HepG2 (cell line): ENCODE data around the gene TAC1. TPM values are rescaled to one million over a fixed set of nuclear protein-coding genes. Genes with fewer than 3 reads are reported as not detected.
"Not testable (repeated sequence)": the region's sequence is repeated elsewhere in the genome, so short reads cannot be mapped to it uniquely, and the experiment has no call there.

Source experiments
- ATAC-seq: fragments of 200-7000 bp; cut with Tn5 transposase; 3 replicates; pipeline ENCODE4 v1.9.1; 2020; ENCODE audit warnings: mild to moderate bottlenecking, moderate library complexity
- BruUV-seq: library from RNA; stranded (reverse); fragments of 400-500 nt; replicated peaks from 2 replicates; lab custom pipeline; 2021; lab: Mats Ljungman, UMichigan
- CTCF ChIA-PET: fragments of 300-600 bp; formaldehyde crosslinking; extraction: SDS; loops from one replicate; lab custom pipeline; 2021; ENCODE audit warnings: low total read pairs, inconsistent platforms, low intra/inter-chr PET ratio; lab: Yijun Ruan, JAX
- POLR2A ChIA-PET: fragments of 350-600 bp; sonication (Branson Sonifier 250); formaldehyde crosslinking; loops from one replicate; lab custom pipeline; 2020; ENCODE audit warnings: antibody characterized with exemption, inconsistent platforms; lab: Yijun Ruan, JAX
- DNase-seq: peaks from one replicate; pipeline ENCODE4 v3.0.0-alpha.2; 2015; ENCODE audit warnings: low spot score
- FAIRE-seq: peaks from 3 replicates; lab custom pipeline; 2011; peaks lifted over from hg19 to GRCh38; lab: Jason Lieb, UNC
- H2AFZ ChIP-seq: one replicate; pipeline ENCODE4 v1.6.1; 2011; ENCODE audit warnings: low read length, inconsistent platforms
- H3K27ac ChIP-seq: fragments of 300-600 bp; 3 replicates; pipeline ENCODE4 v1.8.0; 2011; ENCODE audit warnings: mixed run types, mild to moderate bottlenecking, mixed read lengths, low read length, inconsistent platforms; ENCODE audit not compliant: insufficient read depth; ENCODE audit errors: extremely low read length
- H3K27me3 ChIP-seq, 2 experiments: fragments of 200-600 bp in 1 of 2; 2 replicates in 1 of 2; 3 replicates in 1 of 2; pipeline versions ENCODE4 v1.6.0 to v1.8.0; 2011; ENCODE audit warnings: low read length in 2 of 2, mild to moderate bottlenecking in 2 of 2, moderate library complexity in 2 of 2, inconsistent platforms in 1 of 2; ENCODE audit not compliant: insufficient read depth in 2 of 2, control insufficient read depth in 1 of 2
- H3K36me3 ChIP-seq, 2 experiments: fragments of 200-600 bp in 1 of 2; replicated peaks in 1 of 2; 2 replicates in 1 of 2; 3 replicates in 1 of 2; pipeline versions ENCODE4 v1.5.1 to v1.8.0; 2011; ENCODE audit warnings: low read length in 2 of 2, inconsistent platforms in 1 of 2; ENCODE audit not compliant: insufficient read depth in 2 of 2, control insufficient read depth in 1 of 2
- H3K4me1 ChIP-seq: 2 replicates; pipeline ENCODE4 v1.5.1; 2012; ENCODE audit warnings: low read length, inconsistent platforms; ENCODE audit not compliant: insufficient read depth
- H3K4me2 ChIP-seq: 2 replicates; pipeline ENCODE4 v1.6.0; 2011; ENCODE audit warnings: low read depth, low read length, inconsistent platforms
- H3K4me3 ChIP-seq, 3 experiments: fragments of 200-600 bp in 1 of 3; sonication (generic), shearing (Covaris generic) in 1 of 3; replicated peaks in 1 of 3; 2 replicates each; pipeline ENCODE4 v1.5.1; 2011 to 2016; ENCODE audit warnings: low read length in 3 of 3, inconsistent platforms in 2 of 3, low read depth in 2 of 3, mild to moderate bottlenecking in 2 of 3, control low read depth in 1 of 3, mixed read lengths in 1 of 3; ENCODE audit not compliant: insufficient read depth in 1 of 3
- H3K79me2 ChIP-seq: one replicate; pipeline ENCODE4 v1.6.1; 2011; ENCODE audit warnings: low read length, inconsistent platforms; ENCODE audit not compliant: insufficient read depth
- H3K9ac ChIP-seq: 2 replicates; pipeline ENCODE4 v1.6.0; 2011; ENCODE audit warnings: mild to moderate bottlenecking, low read depth, low read length, inconsistent platforms; ENCODE audit not compliant: insufficient read depth
- H3K9me3 ChIP-seq: 2 replicates; pipeline ENCODE4 v1.5.1; 2012; ENCODE audit warnings: mild to moderate bottlenecking, low read length
- H4K20me1 ChIP-seq: 2 replicates; pipeline ENCODE4 v1.6.0; 2011; ENCODE audit warnings: inconsistent platforms, mild to moderate bottlenecking, low read length, moderate library complexity; ENCODE audit not compliant: insufficient read depth
- ATF7 ChIP-seq, 2 experiments: fragments of 450-650 bp in 1 of 2; sonication (generic) in 1 of 2; formaldehyde crosslinking in 1 of 2; IDR thresholded peaks; 2 replicates each; pipeline versions ENCODE4 v1.4.0 to v1.6.1; 2016 to 2020; ENCODE audit warnings: antibody characterized with exemption in 1 of 2, mild to moderate bottlenecking in 1 of 2, missing genetic modification reagents in 1 of 2
- CREB1 ChIP-seq, 2 experiments: fragments of 450-650 bp in 1 of 2; IDR thresholded peaks; 2 replicates each; pipeline ENCODE4 v1.6.1; 2016 to 2017; ENCODE audit warnings: control low read depth in 1 of 2, mild to moderate bottlenecking in 1 of 2, missing compliant biosample characterization in 1 of 2, missing genetic modification characterization in 1 of 2
- GABPB1 ChIP-seq: IDR thresholded peaks from 2 replicates; pipeline ENCODE4 v1.6.1; 2016; ENCODE audit warnings: mild to moderate bottlenecking, missing genetic modification reagents, moderate library complexity, missing compliant biosample characterization
- ZMYM3 ChIP-seq: sonication (generic); formaldehyde crosslinking; IDR thresholded peaks from 2 replicates; pipeline ENCODE4 v1.5.1; 2020; ENCODE audit warnings: mild to moderate bottlenecking, missing genetic modification reagents
- ZNF234 ChIP-seq: sonication (generic); formaldehyde crosslinking; conservative IDR thresholded peaks from 2 replicates; pipeline ENCODE4 v1.5.1; 2020; ENCODE audit warnings: mild to moderate bottlenecking, missing genetic modification reagents
- WGBS: methylation state at CpG from one replicate; pipeline ENCODE4 v1.1.6; 2017; ENCODE audit warnings: low lambda C conversion rate; 5-methylcytosine and 5-hydroxymethylcytosine counted together
- in situ Hi-C: cut with HindIII; loops from 2 replicates; pipeline ENCODE4 v1.10.0; 2017; ENCODE audit warnings: low pct_unique_long_range_greater_than_20kb; ENCODE audit not compliant: extremely low pct_ligation_motif_present
- intact Hi-C: fragments of 100-400 bp; cut with micrococcal nuclease; formaldehyde crosslinking; loops from one replicate; pipeline ENCODE4 v1.10.0; 2022; ENCODE audit not compliant: unreplicated experiment
- polyA plus RNA-seq, 8 experiments: library from polyadenylated mRNA; depleted of rRNA in 3 of 8; stranded (reverse) in 7 of 8; unstranded in 1 of 8; fragments of >200 nt; fragmentation: Illumina TruSeq in 4 of 8; extraction: Trizol in 4 of 8; gene quantifications; 2 replicates each; pipeline versions ENCODE4 v1.2.1 to v1.2.3, GENCODE V29; 2011 to 2016; ENCODE audit warnings: low read depth in 4 of 8, missing spikeins in 1 of 8, mixed read lengths in 1 of 8; ENCODE audit not compliant: insufficient read depth in 1 of 8
- total RNA-seq, 5 experiments: library from RNA; depleted of rRNA; stranded (reverse); fragments of >200 nt; fragmentation: Illumina TruSeq; extraction: Trizol; gene quantifications; 2 replicates each; pipeline ENCODE4 v1.2.3, GENCODE V29; 2016; ENCODE audit warnings: low read depth in 1 of 5

Gene TAC1
- total and polyA plus RNA-seq, 2 of the 13 experiments (the other 11 are each of a cell fraction or from before 2014, with no cell fraction given), result not detected

GRCh38 chr7:97771576-97771975 lies 39.7 kb downstream of the TAC1 start (continued):
- TF ChIP-seq ZMYM3 (CRISPR knock-in tag), result no peak
- TF ChIP-seq GABPB1 (CRISPR knock-in tag), result no peak

GRCh38 chr7:97772045-97772901 lies 40.4 kb downstream of the TAC1 start:
- TF ChIP-seq ZNF234 (CRISPR knock-in tag), result no peak
- Histone ChIP-seq H3K4me2 (no peak overlapping the region), H3K4me1 (no peaks in the 10 kb centered on the region), H3K36me3 (no peaks in the 10 kb centered on the region), H3K9ac (no peak overlapping the region), H4K20me1 (no peaks in the 10 kb centered on the region), H3K4me3 (no peak overlapping the region), H3K9me3 (no peaks in the 10 kb centered on the region), H2AFZ (no peak overlapping the region), H3K27ac (no peak overlapping the region), H3K27me3 (no peaks in the 10 kb centered on the region), H3K79me2 (no peaks in the 10 kb centered on the region)
- BruUV-seq, result no TSS peak
- intact Hi-C loops (no loop called here), in situ Hi-C loops (no loop called here)
- ATAC-seq (no peak), FAIRE-seq (no peak), DNase-seq (no peak)
- WGBS, result 35% methylated on average over 4 of the region's 4 CpGs
- ChIA-PET POLR2A (no interaction called here), CTCF (no interaction called here)

DNA sequence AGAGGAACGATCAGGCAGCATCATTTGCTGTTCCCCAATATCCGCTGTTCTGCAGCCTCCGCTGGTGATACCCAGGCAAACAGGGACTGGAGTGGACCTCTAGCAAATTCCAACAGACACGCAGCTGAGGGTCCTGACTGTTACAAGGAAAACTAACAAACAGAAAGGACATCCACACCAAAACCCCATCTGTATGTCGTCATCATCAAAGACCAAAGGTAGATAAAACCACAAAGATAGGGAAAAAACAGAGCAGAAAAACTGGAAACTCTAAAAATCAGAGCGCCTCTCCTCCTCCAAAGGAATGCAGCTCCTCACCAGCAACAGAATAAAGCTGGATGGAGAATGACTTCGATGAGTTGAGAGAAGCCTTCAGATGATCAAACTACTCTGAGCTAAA lies 54.5 kb downstream of the TAC1 start:
- H3K9me3 ChIP-seq; DNase-seq; H3K4me3 ChIP-seq; H3K79me2 ChIP-seq; H3K36me3 ChIP-seq; in situ Hi-C loops; H4K20me1 ChIP-seq; BruUV-seq; ATAC-seq; FAIRE-seq; intact Hi-C loops; H3K4me1 ChIP-seq; CTCF ChIA-PET; POLR2A ChIA-PET; H2AFZ ChIP-seq; H3K9ac ChIP-seq; H3K27ac ChIP-seq; H3K4me2 ChIP-seq; H3K27me3 ChIP-seq; TF ChIP-seq CREB1, ATF7 (CRISPR knock-in tag; IDR thresholded peaks at IDR 0.05): not testable (repeated sequence)
- TF ChIP-seq CREB1 (IDR thresholded peaks at IDR 0.05), result peak; percentile 70
- TF ChIP-seq ATF7 (IDR thresholded peaks at IDR 0.05), result peak; percentile 59
- 30% methylated on average over 7 of the region's 7 CpGs for WGBS

Other genes starting within 250 kb of the TAC1 start
- 55.0 and 81.9 TPM in 2 replicates for gene ASNS, start 140.3 kb downstream of the TAC1 start, total RNA-seq (2016; rRNA removed; fragmentation: Illumina TruSeq; extraction: Trizol)
- gene ASNS, start 140.3 kb downstream of the TAC1 start, polyA plus RNA-seq (2011; rRNA removed), result 74.8 and 75.1 TPM in 2 replicates